ENCODE results near the gene GPRIN3. TPM values are rescaled to one million over a fixed set of nuclear protein-coding genes. Genes with fewer than 3 reads are reported as not detected.

The GPRIN3 gene
- total RNA-seq, 1 experiment from 2014 or later: 0.39 TPM

- TF ChIP-seq POLR2A (IDR thresholded peaks at IDR 0.05; ENCODE audit: borderline replicate concordance, extremely low read depth, insufficient read depth, insufficient read length): no peak
- no peak for TF ChIP-seq REST (IDR thresholded peaks at IDR 0.05; ENCODE audit: low read depth)
- TF ChIP-seq SIN3A (IDR thresholded peaks at IDR 0.05; ENCODE audit: low read depth): no peak
- TF ChIP-seq YY1 (IDR thresholded peaks at IDR 0.05; ENCODE audit: extremely low read depth, insufficient replicate concordance, low read depth, low read length): no peak
- no peak for TF ChIP-seq CEBPB (IDR thresholded peaks at IDR 0.05; ENCODE audit: low read depth)
- no peak for TF ChIP-seq JUND (IDR thresholded peaks at IDR 0.05)
- TF ChIP-seq ZNF274 (IDR thresholded peaks at IDR 0.05; ENCODE audit: low read depth, low read length): no peak
- no peak for TF ChIP-seq EZH2 (IDR thresholded peaks at IDR 0.05)
- TF ChIP-seq SP1 (IDR thresholded peaks at IDR 0.05; ENCODE audit: low read depth): no peak
- TF ChIP-seq ZBTB33 (IDR thresholded peaks at IDR 0.05; ENCODE audit: extremely low read depth, insufficient replicate concordance, low read length): no peak
- ChIA-PET POLR2A (no interaction called here), RAD21 (ENCODE audit: low non-redundant PET in 1 of 2, low total read pairs in 2 of 2, uncharacterized antibody in 2 of 2, unreplicated experiment in 2 of 2) (no interaction called here), CTCF (no interaction called here)
- Histone ChIP-seq H3K4me1 (ENCODE audit: control insufficient read depth in 1 of 2, insufficient read depth in 2 of 2, low read length in 2 of 2) (peaks cover 0 to 3% of the 10 kb centered on the region in 2 experiments; a peak in 2 of 4 replicates), H3K4me3 (replicated peaks in 1 of 2; ENCODE audit: low read depth in 1 of 2, low read length in 2 of 2) (no peak overlapping the region), H2AFZ (ENCODE audit: low read depth, low read length, poor library complexity, severe bottlenecking) (no peak overlapping the region), H3K27me3 (ENCODE audit: insufficient read depth, low read length) (no peaks in the 10 kb centered on the region), H3K9ac (ENCODE audit: low read length) (no peak overlapping the region), H3K9me3 (ENCODE audit: control insufficient read depth in 1 of 2, insufficient read depth in 1 of 2, low read depth in 1 of 2, low read length in 2 of 2) (no peaks in the 10 kb centered on the region), H3K27ac (ENCODE audit: low read depth, low read length) (no peak overlapping the region), H3K36me3 (ENCODE audit: control insufficient read depth in 1 of 2, insufficient read depth in 2 of 2, low read length in 2 of 2) (no peaks in the 10 kb centered on the region), H4K20me1 (ENCODE audit: insufficient read depth) (no peaks in the 10 kb centered on the region), H3K4me2 (ENCODE audit: low read length) (no peak overlapping the region), H3K79me2 (ENCODE audit: insufficient read depth, low read length) (no peaks in the 10 kb centered on the region), H3K9me2 (ENCODE audit: insufficient read depth) (no peaks in the 10 kb centered on the region)
- no peak for DNase-seq (ENCODE audit: low read depth, low spot score)
- BruUV-seq (replicated peaks): no TSS peak
- no peak for ATAC-seq
- intact Hi-C loops (cut with micrococcal nuclease): no loop called here
These were observed 8.3 kb downstream of the GPRIN3 start for GRCh38 chr4:89299153-89299791.

Measured in HCT116 (cell line).